SK-N-SH treated with all-trans-retinoic acid at 6 μM for 48 hours (cell line): ENCODE results near the gene KCNJ12.

Experiments
- ATAC-seq: fragments of 200-7000 bp; cut with Tn5 transposase; 3 replicates; pipeline ENCODE4 v1.9.1; 2020; ENCODE audit warnings: mild to moderate bottlenecking, moderate library complexity
- ARNTL ChIP-seq: fragments of 450-650 bp; formaldehyde crosslinking; IDR thresholded peaks from 2 replicates; pipeline ENCODE4 v1.5.0; 2020; ENCODE audit warnings: low read depth, mild to moderate bottlenecking, moderate library complexity, borderline replicate concordance
- BACH2 ChIP-seq: fragments of 250-450 bp; sonication (Bioruptor Pico); IDR thresholded peaks from 2 replicates; pipeline ENCODE4 v1.9.0; 2021; ENCODE audit warnings: mild to moderate bottlenecking, borderline replicate concordance
- CREB5 ChIP-seq: fragments of 250-450 bp; sonication (Bioruptor Pico); IDR thresholded peaks from 2 replicates; pipeline ENCODE4 v1.5.1; 2020; ENCODE audit warnings: low read depth, mild to moderate bottlenecking, moderate library complexity
- CSRNP3 ChIP-seq: fragments of 250-450 bp; sonication (Bioruptor Pico); IDR thresholded peaks from 2 replicates; pipeline ENCODE4 v1.5.1; 2021; ENCODE audit warnings: mild to moderate bottlenecking, moderate library complexity
- ESRRG ChIP-seq: fragments of 250-450 bp; sonication (Bioruptor Pico); IDR thresholded peaks from 2 replicates; pipeline ENCODE4 v1.6.1; 2021; ENCODE audit warnings: mild to moderate bottlenecking
- GLIS3 ChIP-seq: fragments of 250-450 bp; sonication (Bioruptor Pico); IDR thresholded peaks from 2 replicates; pipeline ENCODE4 v1.5.0; 2020; ENCODE audit warnings: mild to moderate bottlenecking, moderate library complexity
- OSR1 ChIP-seq: fragments of 250-450 bp; sonication (Bioruptor Pico); IDR thresholded peaks from 2 replicates; pipeline ENCODE4 v1.8.0; 2022; ENCODE audit warnings: moderate library complexity, mild to moderate bottlenecking, inconsistent platforms
- PATZ1 ChIP-seq: fragments of 250-450 bp; sonication (Bioruptor Pico); IDR thresholded peaks from 2 replicates; pipeline ENCODE4 v1.8.0; 2020; ENCODE audit warnings: mild to moderate bottlenecking, moderate library complexity, borderline replicate concordance
- POU6F1 ChIP-seq: fragments of 250-450 bp; sonication (Bioruptor Pico); IDR thresholded peaks from 2 replicates; pipeline ENCODE4 v1.8.0; 2021; ENCODE audit warnings: low read depth, mild to moderate bottlenecking, moderate library complexity, borderline replicate concordance
- PPARA ChIP-seq: fragments of 250-450 bp; sonication (Bioruptor Pico); IDR thresholded peaks from 2 replicates; pipeline ENCODE4 v1.5.0; 2020; ENCODE audit warnings: mild to moderate bottlenecking, borderline replicate concordance
- RARB ChIP-seq: fragments of 250-450 bp; sonication (Bioruptor Pico); IDR thresholded peaks from 2 replicates; pipeline ENCODE4 v1.8.0; 2021; ENCODE audit warnings: mild to moderate bottlenecking, moderate library complexity
- SNAI2 ChIP-seq: fragments of 250-450 bp; sonication (Bioruptor Pico); IDR thresholded peaks from 2 replicates; pipeline ENCODE4 v1.5.0; 2020; ENCODE audit warnings: mild to moderate bottlenecking, moderate library complexity
- TCF4 ChIP-seq: fragments of 250-450 bp; sonication (Bioruptor Pico); IDR thresholded peaks from 2 replicates; pipeline ENCODE4 v1.8.0; 2021; ENCODE audit warnings: mild to moderate bottlenecking, moderate library complexity, borderline replicate concordance
- TOX ChIP-seq: fragments of 250-450 bp; sonication (Bioruptor Pico); IDR thresholded peaks from 2 replicates; pipeline ENCODE4 v1.8.0; 2021; ENCODE audit warnings: mild to moderate bottlenecking, moderate library complexity, borderline replicate concordance
- ZC3H10 ChIP-seq: fragments of 250-450 bp; sonication (Bioruptor Pico); IDR thresholded peaks from 2 replicates; pipeline ENCODE4 v1.5.1; 2021; ENCODE audit warnings: mild to moderate bottlenecking, moderate library complexity
- ZFP3 ChIP-seq: fragments of 250-450 bp; sonication (Bioruptor Pico); IDR thresholded peaks from 2 replicates; pipeline ENCODE4 v1.5.0; 2020; ENCODE audit warnings: mild to moderate bottlenecking, moderate library complexity
- ZFP30 ChIP-seq: fragments of 450-650 bp; formaldehyde crosslinking; IDR thresholded peaks from 2 replicates; pipeline ENCODE4 v1.5.0; 2022; ENCODE audit warnings: mild to moderate bottlenecking, moderate library complexity
- ZNF565 ChIP-seq: fragments of 450-650 bp; formaldehyde crosslinking; conservative IDR thresholded peaks from 2 replicates; pipeline ENCODE4 v1.5.0; 2020; ENCODE audit warnings: low read depth, mild to moderate bottlenecking, moderate library complexity
- ZNF70 ChIP-seq: fragments of 450-650 bp; formaldehyde crosslinking; IDR thresholded peaks from 2 replicates; pipeline ENCODE4 v1.5.0; 2020; ENCODE audit warnings: mild to moderate bottlenecking, moderate library complexity
- ZNF8 ChIP-seq: fragments of 450-650 bp; formaldehyde crosslinking; IDR thresholded peaks from 2 replicates; pipeline ENCODE4 v1.5.0; 2020; ENCODE audit warnings: mild to moderate bottlenecking, moderate library complexity

The KCNJ12 gene

GRCh38 chr17:21462237-21462636 lies 86.1 kb downstream of the KCNJ12 start (continued):
- TF ChIP-seq PATZ1 (CRISPR knock-in tag) (no peak), RARB (CRISPR knock-in tag) (no peak)
- TF ChIP-seq, all 23 proteins: peak for 0

- no peak for ATAC-seq
- TF ChIP-seq TOX (CRISPR knock-in tag) (no peak), ZNF8 (CRISPR knock-in tag) (no peak), PATZ1 (CRISPR knock-in tag) (no peak), ZFP3 (CRISPR knock-in tag) (no peak), OSR1 (CRISPR knock-in tag) (no peak), GLIS3 (CRISPR knock-in tag) (no peak), PPARA (CRISPR knock-in tag) (no peak), RARB (CRISPR knock-in tag) (no peak), SNAI2 (CRISPR knock-in tag) (no peak), CREB5 (CRISPR knock-in tag) (no peak), ZFP30 (CRISPR knock-in tag) (no peak), ZNF70 (no peak)
These were observed 87.1 kb downstream of the KCNJ12 start for GRCh38 chr17:21463204-21463661.

GRCh38 chr17:21463779-21464407 lies 87.7 kb downstream of the KCNJ12 start:
- TF ChIP-seq ZNF8 (CRISPR knock-in tag) (no peak), TCF4 (CRISPR knock-in tag) (no peak), ZC3H10 (CRISPR knock-in tag) (no peak), CREB5 (CRISPR knock-in tag) (no peak), ARNTL (CRISPR knock-in tag) (no peak), ZNF70 (no peak), CSRNP3 (no peak), POU6F1 (CRISPR knock-in tag) (no peak), PPARA (CRISPR knock-in tag) (no peak), ZFP30 (CRISPR knock-in tag) (no peak), ZFP3 (CRISPR knock-in tag) (no peak), ESRRG (CRISPR knock-in tag) (no peak), ZNF565 (CRISPR knock-in tag) (no peak), OSR1 (CRISPR knock-in tag) (no peak), RARB (CRISPR knock-in tag) (no peak), BACH2 (CRISPR knock-in tag) (no peak), SNAI2 (CRISPR knock-in tag) (no peak)
- ATAC-seq = no peak
